Measurements from ENCODE around the gene SNTG2.

SNTG2 gene

DNA sequence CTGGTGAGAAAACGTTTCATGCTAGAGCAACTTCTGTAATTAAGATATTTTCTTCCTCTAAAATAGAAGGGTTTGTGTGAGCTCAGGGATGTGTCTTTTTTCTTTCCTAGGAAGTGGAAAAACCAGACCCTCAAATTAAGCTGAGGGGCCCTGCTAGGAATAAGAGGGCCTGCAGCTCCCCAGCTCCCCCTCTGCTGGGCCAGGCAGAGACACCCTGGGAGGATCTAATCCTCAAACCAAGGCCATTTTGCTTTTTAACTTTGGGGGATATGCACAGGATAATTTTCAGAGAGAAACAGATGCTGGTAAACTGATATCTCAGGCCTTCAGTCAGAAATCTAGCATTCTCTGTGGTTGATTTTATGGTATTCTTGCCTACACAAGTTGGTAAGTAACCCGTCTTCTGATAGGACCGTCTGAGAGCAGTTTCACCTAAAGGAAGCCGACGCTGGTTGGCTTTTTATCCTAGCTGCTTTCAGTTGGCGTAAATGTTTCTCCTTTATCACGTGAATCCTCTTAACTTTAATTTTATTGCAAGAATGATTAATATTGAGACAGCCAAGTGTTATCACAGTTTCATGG is 34.8 kb downstream of the SNTG2 start:
- Mint-ChIP-seq H3K27me3 (no peaks in the 10 kb centered on the region), H3K4me3 (peak overlapping the region; percentile 64 to 73), H3K9me3 (no peaks in the 10 kb centered on the region), H3K27ac (peak overlapping the region; percentile 87 to 95), H3K4me1 (peaks cover 41% of the 10 kb centered on the region)
- ATAC-seq, result peak; percentile 83
- peak in 1 of 2 donors; percentile 37 for DNase-seq

DNA sequence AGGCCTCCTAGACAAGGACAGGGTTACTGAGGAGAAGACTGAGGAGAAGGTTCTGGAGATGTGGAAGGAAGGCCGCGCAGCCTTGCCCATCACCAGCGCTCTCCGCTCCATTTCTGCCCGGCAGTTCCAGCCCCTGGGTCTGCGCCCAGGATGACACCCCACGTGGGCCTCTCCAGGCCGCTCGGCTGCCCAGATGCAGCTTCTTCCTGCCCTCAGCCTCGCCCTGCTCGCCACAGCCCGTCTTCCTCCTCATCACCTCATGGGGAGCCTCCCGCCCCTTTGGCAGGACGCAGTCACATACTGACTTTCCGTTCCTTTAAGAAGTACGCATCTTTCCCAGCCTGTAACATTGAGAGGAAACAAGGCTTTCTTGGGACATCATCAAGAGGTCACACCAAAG is 37.1 kb downstream of the SNTG2 start:
- Mint-ChIP-seq H3K27me3 (no peaks in the 10 kb centered on the region), H3K9me3 (no peaks in the 10 kb centered on the region), H3K4me1 (peaks cover 32% of the 10 kb centered on the region), H3K4me3 (no peak overlapping the region), H3K27ac (no peak overlapping the region)
- no peak for DNase-seq
- no peak for ATAC-seq

DNA sequence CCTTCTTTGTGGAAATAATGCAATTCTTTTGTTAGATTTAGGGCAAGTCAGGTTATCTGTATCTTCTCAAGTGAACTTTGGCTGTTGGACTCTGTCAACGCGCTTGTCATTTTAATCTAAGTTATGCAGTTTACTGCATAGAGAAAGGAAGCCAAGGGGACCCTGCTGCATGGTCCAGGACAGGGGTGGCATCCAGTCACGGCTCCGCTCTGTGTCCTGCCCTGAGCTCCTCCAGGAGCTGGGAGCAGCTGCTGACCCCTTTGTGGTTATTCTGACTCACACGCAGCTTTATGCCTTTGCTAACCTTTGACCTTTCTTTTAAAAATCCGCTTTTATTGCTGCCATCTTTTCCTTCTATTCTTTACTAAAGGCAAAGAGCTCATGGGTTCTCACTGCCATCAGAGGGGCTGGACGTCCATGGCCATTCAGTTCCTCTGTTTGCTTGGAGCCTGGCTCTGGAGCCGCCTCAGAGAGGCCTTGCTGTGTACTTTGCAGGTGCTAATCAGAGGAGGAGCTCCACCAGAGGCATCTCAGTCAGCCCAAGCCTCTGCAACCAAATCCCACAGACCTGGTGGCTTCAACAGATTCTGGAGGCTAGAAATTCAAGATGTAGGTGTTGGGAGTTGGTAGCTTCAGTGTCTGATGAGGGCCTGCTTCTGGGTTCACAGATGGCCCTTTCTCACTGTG is 39.3 kb downstream of the SNTG2 start:
- Mint-ChIP-seq H3K27ac (no peak overlapping the region), H3K9me3 (no peaks in the 10 kb centered on the region), H3K4me1 (peaks cover 14% of the 10 kb centered on the region), H3K27me3 (no peaks in the 10 kb centered on the region), H3K4me3 (no peak overlapping the region)
- DNase-seq (no peak), ATAC-seq (no peak)

DNA sequence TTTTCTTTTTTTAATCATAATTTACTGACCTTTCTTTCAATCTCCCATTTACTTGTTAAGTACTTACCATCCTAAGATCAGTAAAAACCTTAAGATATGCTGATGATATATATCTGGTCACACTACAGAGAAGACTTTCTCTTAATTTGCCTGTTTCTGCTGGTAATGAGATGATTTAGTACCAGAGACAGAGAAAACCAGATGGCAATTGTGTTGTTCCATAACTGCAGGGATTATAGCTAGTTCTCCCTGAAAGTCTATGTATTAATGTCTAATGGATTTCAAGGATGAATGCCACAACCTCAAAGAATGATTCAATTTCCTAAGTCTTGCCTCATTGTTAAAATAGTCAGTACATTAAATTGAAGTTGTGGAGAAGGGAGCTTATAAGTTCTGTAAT is 40.3 kb downstream of the SNTG2 start:
- peaks cover 4% of the 10 kb centered on the region for H3K4me1 Mint-ChIP-seq
- DNase-seq (no peak), ATAC-seq (no peak)
- H3K27ac Mint-ChIP-seq, result no peak overlapping the region
- no peak overlapping the region for H3K4me3 Mint-ChIP-seq
- H3K9me3 Mint-ChIP-seq, result no peaks in the 10 kb centered on the region
- H3K27me3 Mint-ChIP-seq, result no peaks in the 10 kb centered on the region

DNA sequence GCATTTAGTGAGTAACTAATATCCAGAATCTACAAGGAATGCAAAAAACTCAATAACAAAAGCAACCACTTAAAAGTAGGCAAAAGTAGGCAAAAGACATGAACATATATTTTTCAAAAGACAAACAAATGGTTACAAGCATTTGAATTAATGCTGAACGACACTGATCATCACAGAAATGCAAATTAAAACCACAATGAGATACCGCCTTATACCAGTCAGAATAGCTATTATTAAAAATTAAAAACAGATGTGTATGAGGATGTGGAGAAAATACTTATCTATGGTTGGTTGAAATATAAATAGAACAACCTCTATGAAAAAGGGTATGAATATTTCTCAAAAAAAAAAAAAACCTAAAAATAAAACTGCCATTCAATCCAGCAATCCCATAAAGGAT is 51.7 kb downstream of the SNTG2 start:
- no peak overlapping the region for H3K4me3 Mint-ChIP-seq
- H3K9me3 Mint-ChIP-seq, result peaks cover 17 to 19% of the 10 kb centered on the region in 2 donors
- no peak for ATAC-seq
- H3K4me1 Mint-ChIP-seq, result no peaks in the 10 kb centered on the region
- H3K27me3 Mint-ChIP-seq, result no peaks in the 10 kb centered on the region
- H3K27ac Mint-ChIP-seq, result no peak overlapping the region
- DNase-seq, result no peak

DNA sequence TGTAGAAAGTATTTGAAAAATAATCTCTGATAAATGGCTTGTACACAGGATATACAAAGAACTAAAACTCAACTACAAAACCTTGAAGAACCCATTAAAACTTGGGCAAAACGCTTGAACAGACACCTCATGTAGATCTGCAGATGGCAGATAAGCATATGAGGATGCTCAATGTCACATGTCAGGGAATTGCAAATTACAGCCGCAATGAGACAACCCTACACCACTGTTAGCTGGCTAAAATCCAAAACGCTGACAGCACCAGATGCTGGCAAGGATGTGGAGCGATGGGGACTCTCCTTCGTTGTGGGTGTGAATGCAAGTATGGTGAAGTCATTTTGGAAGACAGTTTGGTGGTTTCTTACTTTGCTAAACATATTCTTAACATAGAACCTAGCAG is 53.7 kb downstream of the SNTG2 start:
- no peaks in the 10 kb centered on the region for H3K4me1 Mint-ChIP-seq
- no peak overlapping the region for H3K4me3 Mint-ChIP-seq
- ATAC-seq, result peak; percentile 80
- DNase-seq, result peak in 1 of 2 donors; percentile 34
- H3K27ac Mint-ChIP-seq, result no peak overlapping the region
- H3K9me3 Mint-ChIP-seq, result no peaks in the 10 kb centered on the region
- no peaks in the 10 kb centered on the region for H3K27me3 Mint-ChIP-seq

DNA sequence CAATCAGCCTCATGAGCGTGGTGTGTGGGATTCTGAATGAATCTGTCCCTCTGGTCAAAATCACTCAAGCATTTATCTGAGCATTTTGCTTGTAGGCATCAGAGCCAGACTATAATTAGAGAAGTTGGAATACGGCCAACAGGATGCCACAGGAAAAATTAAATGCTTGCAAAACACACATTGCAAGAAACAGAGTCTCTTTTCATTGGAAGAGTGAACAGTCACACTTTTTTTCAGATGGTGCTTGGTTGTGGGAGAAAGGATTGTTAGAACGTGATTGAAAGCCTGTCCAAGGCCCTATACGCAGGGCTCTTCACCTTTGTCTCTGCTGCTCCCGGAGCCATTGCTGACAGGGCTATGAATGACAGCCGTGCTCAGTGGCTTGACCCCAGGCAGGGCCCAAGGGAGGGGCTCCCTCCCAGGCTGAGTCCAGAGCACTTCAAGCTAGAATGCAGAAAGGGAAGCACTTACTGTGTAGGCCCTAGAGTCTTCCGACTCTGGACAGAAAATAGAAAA is 59.8 kb downstream of the SNTG2 start:
- Mint-ChIP-seq H3K4me3 (no peak overlapping the region), H3K27me3 (no peaks in the 10 kb centered on the region), H3K27ac (no peak overlapping the region), H3K4me1 (no peaks in the 10 kb centered on the region), H3K9me3 (no peaks in the 10 kb centered on the region)
- DNase-seq, result no peak
- no peak for ATAC-seq

DNA sequence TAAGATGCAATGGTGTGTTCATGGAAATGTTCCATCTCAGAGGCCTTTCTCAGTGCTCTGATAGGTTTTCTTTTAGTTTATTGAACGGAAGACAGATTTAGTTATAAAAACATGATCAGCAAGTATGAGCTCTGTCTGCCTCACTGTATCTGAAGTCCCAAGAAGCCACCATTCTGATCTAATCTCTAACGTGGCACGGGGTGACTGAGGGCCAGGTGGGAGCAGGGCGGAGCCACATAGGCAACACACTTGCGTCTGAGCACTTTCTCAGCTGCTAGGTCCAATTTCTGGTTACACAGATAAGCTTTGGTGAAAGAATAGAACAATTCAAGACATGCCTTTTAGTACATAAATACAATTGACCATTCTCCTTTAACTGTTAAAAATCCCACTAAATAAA is 60.4 kb downstream of the SNTG2 start:
- no peak overlapping the region for H3K4me3 Mint-ChIP-seq
- no peaks in the 10 kb centered on the region for H3K9me3 Mint-ChIP-seq
- H3K4me1 Mint-ChIP-seq, result no peaks in the 10 kb centered on the region
- no peak for ATAC-seq
- H3K27me3 Mint-ChIP-seq, result no peaks in the 10 kb centered on the region
- no peak overlapping the region for H3K27ac Mint-ChIP-seq
- DNase-seq, result no peak

DNA sequence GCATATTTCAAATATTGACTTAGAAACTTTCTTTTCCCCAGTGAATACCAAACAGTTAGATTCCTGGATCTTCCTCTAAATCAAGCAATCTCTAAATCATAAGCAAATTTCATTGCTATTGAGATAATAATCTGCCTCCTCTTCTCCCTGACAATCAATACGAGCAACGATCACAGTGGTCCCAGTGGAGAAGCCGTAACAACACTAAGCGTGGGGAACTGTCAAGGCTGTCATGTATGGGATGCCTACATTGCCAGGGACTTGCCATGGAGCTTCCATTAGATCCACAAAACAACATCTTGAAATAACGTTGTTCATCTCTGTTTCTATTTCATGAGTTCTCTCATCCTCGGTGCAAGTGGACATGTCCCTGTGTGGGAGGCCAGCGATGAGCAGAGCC is 61.3 kb downstream of the SNTG2 start:
- H3K27ac Mint-ChIP-seq, result no peak overlapping the region
- H3K4me1 Mint-ChIP-seq, result no peaks in the 10 kb centered on the region
- H3K4me3 Mint-ChIP-seq, result no peak overlapping the region
- DNase-seq (no peak), ATAC-seq (no peak)
- no peaks in the 10 kb centered on the region for H3K27me3 Mint-ChIP-seq
- no peaks in the 10 kb centered on the region for H3K9me3 Mint-ChIP-seq

DNA sequence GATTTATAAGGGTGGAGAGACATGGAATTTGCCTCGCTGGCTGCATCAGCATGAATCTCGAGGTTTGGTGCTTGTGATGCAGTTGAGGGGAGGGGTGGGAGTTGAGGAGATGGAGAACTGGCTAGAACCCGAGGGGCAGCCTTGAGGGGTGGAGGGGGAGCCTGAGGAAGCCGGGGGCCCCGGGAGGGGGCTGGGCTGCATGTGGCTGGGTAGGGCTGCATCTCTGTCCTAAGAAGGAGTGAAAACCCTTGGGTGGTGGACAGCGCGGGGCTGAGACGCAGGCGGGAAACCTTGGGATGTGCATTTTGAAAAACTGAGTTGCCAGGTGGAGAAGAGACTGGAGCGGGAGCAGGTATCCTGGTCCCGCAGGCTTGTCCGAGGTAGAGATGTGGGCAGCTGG is 64.2 kb downstream of the SNTG2 start:
- H3K4me3 Mint-ChIP-seq, result no peak overlapping the region
- ATAC-seq (no peak), DNase-seq (no peak)
- H3K27me3 Mint-ChIP-seq, result no peaks in the 10 kb centered on the region
- no peaks in the 10 kb centered on the region for H3K4me1 Mint-ChIP-seq
- no peaks in the 10 kb centered on the region for H3K9me3 Mint-ChIP-seq
- no peak overlapping the region for H3K27ac Mint-ChIP-seq

DNA sequence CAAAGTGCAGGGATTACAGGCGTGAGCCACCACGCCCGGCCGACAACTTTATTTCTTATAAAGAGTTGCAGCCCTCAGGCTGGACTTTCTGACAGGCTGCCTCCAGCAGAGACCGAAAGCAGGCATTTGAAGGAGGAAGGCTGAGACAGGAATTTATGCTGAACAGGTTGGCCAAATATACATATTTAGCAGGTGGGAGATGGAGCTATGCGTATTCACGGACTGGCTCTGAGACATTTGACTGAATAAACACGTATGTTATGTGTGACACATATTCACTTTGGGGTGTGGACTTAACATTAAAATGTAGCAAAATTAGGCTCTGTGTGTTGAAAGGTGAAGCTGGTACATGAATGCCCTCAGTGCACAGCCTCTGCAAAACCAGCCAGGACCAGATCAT is 65.9 kb downstream of the SNTG2 start:
- H3K4me3 Mint-ChIP-seq, result no peak overlapping the region
- no peaks in the 10 kb centered on the region for H3K9me3 Mint-ChIP-seq
- no peak for ATAC-seq

DNA sequence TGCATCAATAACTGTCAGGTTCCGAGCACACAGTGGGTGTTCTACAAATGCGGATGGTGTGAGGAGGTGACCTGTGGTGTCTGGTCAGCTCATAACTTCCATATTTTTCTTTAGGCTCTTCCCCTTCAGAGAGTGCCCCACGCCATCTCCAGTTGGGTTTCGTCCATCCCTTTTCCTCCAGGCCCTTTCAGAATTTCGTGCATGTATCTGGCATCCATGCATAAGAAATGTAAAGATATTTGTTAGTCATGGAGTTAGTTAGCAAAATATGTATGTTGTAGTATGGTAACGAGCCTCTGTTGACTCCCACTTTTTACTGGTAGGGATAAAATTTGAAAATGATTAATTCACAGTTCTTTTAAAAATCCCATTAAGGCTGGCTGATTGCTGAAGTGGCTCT is 67.2 kb downstream of the SNTG2 start:
- no peak for DNase-seq
- Mint-ChIP-seq H3K27ac (no peak overlapping the region), H3K9me3 (no peaks in the 10 kb centered on the region), H3K27me3 (no peaks in the 10 kb centered on the region), H3K4me3 (no peak overlapping the region), H3K4me1 (no peaks in the 10 kb centered on the region)
- ATAC-seq, result no peak

More for the DNA sequence above, 65.9 kb downstream of the SNTG2 start:
- DNase-seq, result no peak
- Mint-ChIP-seq H3K27me3 (no peaks in the 10 kb centered on the region), H3K4me1 (no peaks in the 10 kb centered on the region), H3K27ac (no peak overlapping the region)

DNA sequence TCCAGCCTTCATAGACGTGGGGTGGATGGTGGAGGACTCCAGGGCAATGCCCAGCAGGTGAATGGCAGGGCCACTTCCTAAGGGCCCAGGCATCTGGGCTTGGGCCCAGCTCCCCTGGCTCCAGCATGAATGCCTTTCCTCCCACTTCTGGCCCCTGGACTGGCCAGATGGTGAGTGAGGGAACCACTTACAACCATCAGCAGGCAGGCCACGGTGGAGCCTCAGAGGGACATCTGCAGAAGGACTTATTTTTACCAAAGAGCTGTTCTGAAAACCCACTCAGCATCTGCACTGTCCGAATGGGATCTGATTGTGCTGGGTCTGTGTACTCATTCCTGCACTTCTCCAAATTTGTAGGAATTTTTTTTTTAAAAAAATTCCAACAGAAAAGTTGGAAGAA is 69.6 kb downstream of the SNTG2 start:
- H3K27ac Mint-ChIP-seq, result no peak overlapping the region
- DNase-seq (no peak), ATAC-seq (no peak)
- no peaks in the 10 kb centered on the region for H3K27me3 Mint-ChIP-seq
- H3K9me3 Mint-ChIP-seq, result no peaks in the 10 kb centered on the region
- no peak overlapping the region for H3K4me3 Mint-ChIP-seq
- H3K4me1 Mint-ChIP-seq, result no peaks in the 10 kb centered on the region

DNA sequence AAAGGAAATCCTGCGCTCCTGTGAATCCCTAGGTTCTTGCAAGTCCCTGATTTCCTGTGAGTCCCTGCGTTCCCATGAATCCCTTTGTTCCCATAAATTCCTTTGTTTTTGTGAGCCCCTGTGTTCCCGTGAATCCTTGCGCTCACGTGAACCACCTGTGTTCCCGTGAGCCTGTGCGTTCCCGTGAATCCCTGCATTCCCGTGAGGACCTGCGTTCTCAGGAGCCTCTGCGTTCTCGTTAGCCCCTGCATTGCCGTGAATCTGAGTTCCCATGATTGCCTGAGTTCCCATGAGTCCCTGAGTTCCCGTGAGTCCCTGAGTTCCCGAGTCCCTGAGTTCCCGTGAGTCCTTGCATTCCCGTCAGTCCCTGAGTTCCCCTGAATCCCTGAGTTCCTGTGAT is 71.5 kb downstream of the SNTG2 start:
- no peak overlapping the region for H3K4me3 Mint-ChIP-seq
- H3K27ac Mint-ChIP-seq, result no peak overlapping the region
- no peaks in the 10 kb centered on the region for H3K4me1 Mint-ChIP-seq
- DNase-seq (no peak), ATAC-seq (no peak)
- H3K9me3 Mint-ChIP-seq, result no peaks in the 10 kb centered on the region
- no peaks in the 10 kb centered on the region for H3K27me3 Mint-ChIP-seq

DNA sequence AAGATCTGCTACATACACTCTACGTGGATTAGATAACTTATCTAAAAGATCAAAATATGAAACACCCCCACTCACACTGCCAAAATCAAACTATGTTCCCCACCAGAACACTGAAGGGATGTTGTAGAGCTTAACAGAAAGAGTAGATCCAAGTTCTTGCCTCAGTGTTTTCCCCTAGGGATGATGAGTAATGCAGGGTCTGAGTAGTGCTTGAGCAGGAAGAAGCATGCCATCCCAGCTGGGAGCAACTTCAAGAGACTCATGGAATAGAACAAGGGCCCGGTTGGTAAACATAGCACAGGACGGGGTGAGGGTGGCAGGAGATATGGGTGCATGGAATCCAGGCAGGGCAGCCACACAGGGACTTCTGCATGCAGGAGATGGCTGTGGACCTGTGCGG is 74.3 kb downstream of the SNTG2 start:
- Mint-ChIP-seq H3K27me3 (no peaks in the 10 kb centered on the region), H3K9me3 (no peaks in the 10 kb centered on the region), H3K4me1 (no peaks in the 10 kb centered on the region), H3K4me3 (no peak overlapping the region), H3K27ac (no peak overlapping the region)
- ATAC-seq, result no peak
- no peak for DNase-seq

DNA sequence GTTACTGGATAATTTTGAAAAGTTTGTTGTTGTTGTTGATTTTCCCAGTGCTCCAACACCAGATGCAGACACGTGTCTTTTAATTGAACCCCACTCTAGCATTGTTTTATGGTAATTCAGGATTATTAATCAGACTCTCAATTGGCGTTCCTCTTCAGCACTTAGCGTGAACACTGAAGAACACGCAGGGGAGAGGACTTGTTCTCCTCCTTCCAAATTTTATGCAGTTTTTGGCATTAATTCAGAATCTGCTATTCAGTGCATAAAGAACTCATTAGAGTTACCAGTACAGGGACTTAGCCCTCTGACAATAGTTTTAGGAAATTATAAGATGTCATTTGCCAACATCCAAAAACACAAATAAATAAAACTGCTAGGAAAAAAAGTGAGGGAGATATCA is 75.5 kb downstream of the SNTG2 start:
- no peak overlapping the region for H3K4me3 Mint-ChIP-seq
- DNase-seq, result no peak
- ATAC-seq, result no peak
- no peaks in the 10 kb centered on the region for H3K9me3 Mint-ChIP-seq
- H3K27ac Mint-ChIP-seq, result no peak overlapping the region
- H3K4me1 Mint-ChIP-seq, result no peaks in the 10 kb centered on the region
- H3K27me3 Mint-ChIP-seq, result no peaks in the 10 kb centered on the region

DNA sequence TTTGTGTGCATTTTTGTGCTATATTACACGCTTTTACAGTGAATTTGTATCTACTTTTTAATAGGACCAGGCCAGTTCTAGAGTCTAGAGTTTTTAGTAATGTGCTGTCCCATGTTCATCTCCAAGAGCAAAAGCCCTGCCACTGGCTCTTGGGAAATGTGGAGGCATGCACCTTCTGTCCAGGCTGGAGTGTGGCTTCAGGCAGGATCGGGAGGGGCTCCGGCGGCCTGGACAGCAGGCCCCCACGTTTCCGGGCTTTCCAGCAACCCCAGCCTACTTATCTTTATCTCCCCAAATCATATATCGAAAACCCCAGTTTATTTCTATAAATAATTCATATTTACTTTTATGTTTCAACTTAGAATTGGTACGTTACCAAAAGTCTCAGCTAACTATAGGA is 78.2 kb downstream of the SNTG2 start:
- Mint-ChIP-seq H3K9me3 (peaks cover 0 to 6% of the 10 kb centered on the region in 2 donors), H3K4me3 (no peak overlapping the region), H3K27me3 (no peaks in the 10 kb centered on the region), H3K4me1 (no peaks in the 10 kb centered on the region), H3K27ac (no peak overlapping the region)
- ATAC-seq (no peak), DNase-seq (no peak)
